Esophagus mucosa (tissue), 1 donor: ENCODE results near the gene HOXD4. TPM values are rescaled to one million over a fixed set of nuclear protein-coding genes. Genes with fewer than 3 reads are reported as not detected.
A peak's percentile ranks its signal among the peaks of the same experiment; 100 is the strongest.

ENCODE experiments used
- ATAC-seq: fragments of 200-7000 bp; cut with Tn5 transposase; one replicate; pipeline ENCODE4 v1.9.1; 2020
- total RNA-seq: library from RNA; stranded (reverse); gene quantifications from one replicate; pipeline ENCODE4 v1.2.4, GENCODE V29; 2023
- donor health status: DM: yes; HTN: yes; CAD: no.

HOXD4 gene
- total RNA-seq, 1 donor from 2014 or later: 0.36 TPM

DNA sequence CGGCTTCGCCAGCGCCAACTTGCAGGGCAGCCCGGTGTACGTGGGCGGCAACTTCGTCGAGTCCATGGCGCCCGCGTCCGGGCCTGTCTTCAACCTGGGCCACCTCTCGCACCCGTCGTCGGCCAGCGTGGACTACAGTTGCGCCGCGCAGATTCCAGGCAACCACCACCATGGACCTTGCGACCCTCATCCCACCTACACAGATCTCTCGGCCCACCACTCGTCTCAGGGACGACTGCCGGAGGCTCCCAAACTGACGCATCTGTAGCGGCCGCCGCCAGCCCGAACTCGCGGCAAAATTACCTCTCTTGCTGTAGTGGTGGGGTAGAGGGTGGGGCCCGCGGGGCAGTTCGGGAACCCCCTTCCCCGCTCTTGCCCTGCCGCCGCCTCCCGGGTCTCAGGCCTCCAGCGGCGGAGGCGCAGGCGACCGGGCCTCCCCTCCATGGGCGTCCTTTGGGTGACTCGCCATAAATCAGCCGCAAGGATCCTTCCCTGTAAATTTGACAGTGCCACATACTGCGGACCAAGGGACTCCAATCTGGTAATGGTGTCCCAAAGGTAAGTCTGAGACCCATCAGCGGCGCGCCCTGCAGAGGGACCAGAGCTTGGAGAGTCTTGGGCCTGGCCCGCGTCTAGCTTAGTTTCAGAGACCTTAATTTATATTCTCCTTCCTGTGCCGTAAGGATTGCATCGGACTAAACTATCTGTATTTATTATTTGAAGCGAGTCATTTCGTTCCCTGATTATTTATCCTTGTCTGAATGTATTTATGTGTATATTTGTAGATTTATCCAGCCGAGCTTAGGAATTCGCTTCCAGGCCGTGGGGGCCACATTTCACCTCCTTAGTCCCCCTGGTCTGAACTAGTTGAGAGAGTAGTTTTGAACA lies 20.9 kb downstream of the HOXD4 start:
- peak; percentile 22 for ATAC-seq

DNA sequence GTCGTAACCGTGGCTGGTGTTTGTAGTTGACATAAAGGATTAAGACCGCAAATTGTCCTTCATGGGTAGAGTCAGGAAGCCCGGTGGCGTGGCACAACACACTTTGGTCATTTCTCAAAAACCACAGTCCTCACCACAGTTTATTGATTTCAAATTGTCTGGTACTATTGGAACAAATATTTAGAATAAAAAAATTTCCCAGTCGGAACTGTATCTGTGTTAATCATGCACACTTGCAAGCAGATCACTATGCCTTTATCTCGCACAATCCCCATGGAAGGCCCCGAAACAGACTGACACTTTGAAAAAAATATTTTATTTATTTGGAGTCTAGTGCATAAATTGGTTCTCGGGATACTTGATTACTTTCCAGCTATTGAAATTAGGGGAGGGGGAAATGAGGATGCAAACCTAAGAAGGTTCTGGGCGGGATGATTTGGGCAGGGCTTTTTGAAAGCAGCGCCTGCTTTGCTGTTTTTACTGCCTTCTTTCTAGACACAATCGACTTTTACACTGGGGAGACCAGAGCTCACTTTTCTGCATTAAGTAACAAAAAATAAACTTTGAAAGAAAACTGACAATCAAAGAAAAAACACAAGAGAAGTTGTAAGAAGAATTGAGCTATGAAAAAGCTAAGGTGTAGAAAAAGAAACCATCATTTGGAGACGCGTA lies 21.7 kb downstream of the HOXD4 start:
- ATAC-seq: no peak

DNA sequence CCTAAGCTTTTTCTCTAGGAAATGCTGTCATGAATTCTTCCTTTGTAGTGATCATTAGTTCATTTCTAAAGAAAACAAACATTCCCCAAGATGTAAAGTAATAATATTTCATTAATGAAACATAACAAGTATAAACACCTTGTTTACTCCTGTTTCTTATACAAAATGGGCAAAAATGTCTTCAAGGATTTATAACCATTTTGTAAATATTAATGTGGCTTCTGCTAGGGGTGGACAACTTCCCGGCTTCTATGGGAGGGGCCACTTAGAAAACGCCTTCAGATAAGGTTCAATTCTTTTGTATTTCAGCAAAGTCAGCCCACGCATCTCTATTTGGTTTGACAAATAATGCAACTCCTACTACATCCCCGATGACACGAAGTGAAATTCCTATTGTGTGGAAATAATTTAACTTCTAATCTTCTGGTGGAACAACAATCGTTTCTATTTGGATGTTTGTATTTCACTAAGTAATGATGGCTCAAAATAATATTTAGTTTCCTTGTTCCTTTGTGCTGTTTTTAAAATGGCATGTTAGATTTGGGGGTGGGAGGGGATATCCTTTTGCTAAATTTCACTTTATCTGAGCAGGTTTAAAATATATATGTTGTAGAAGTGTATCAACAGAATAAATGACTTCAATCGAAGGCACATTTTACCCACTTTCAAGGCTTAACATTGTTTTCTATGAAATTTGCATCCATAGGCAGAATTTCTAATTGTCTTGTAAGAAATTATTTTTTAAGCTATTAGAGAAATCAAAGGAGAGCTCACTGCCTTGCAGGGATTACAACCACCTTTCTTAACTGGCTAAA lies 22.4 kb downstream of the HOXD4 start:
- ATAC-seq: no peak

- no peak for ATAC-seq
Observed at GRCh38 chr2:176174382-176174823, 23.1 kb downstream of the HOXD4 start.

- no peak for ATAC-seq
Observed at GRCh38 chr2:176174824-176175708, 23.7 kb downstream of the HOXD4 start.

DNA sequence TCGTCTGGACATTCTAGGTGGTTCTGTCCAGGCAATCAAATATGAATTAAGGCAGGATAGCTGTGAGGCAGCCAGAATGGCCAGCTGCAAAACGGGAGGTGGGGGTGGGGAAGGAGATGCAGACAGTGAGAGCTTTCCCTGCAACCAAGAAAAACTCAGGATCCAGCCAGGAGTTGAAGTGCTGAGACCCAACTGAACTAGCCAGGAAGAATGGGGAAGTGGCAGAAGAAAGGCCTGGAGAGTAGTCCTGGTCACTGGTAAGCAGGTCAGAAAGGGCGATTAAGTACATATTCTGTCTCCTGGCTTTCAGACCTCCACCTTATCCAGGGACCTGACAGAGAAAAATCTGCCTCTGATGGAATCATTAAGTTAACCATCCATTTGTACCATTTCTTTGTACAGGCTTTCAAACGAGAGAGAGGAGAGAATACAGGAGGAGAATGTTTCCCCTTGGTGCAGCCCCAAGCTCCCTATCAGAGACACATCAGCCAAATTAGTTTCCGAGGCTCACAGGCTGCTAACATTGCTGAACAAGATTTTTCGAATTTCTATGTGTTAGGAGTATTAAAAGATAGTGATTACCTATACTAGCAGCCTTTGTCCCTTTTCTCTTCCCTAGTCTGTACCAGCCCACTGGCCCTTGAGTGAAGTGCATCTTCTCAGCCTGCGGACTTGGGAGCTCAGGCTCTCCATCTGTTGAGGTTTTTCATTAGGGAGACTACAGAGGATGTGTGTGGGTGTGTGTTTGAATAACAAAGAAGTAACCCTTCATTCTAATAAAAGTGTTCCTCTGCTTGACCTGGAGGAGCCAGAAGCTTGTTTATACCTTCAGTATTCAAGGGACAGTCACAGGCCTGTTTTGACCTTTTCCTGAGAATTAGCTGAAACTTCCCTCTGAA lies 24.6 kb downstream of the HOXD4 start:
- ATAC-seq: no peak

DNA sequence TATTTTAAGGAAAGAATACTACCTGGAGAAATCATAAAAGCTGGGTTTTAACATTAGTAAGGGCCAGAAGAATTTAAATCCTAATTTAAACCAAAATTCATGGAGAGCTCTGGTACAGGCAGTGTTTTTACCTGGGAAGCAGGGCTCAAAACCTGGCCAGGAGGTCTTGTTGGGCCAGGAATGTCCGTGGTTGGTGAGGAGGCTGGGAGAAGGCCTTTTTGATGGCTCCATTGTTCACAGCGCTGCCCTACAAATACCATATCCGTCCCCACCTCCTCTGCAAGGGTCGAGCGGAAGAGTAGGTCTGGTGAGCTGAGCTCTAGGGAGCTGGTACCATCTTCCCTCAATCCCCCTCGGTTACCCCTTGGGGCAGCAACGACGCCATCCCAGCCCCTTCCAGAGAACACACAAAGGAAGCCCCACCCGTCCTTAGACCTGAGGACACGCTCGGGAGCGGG lies 26.3 kb downstream of the HOXD4 start:
- no peak for ATAC-seq

DNA sequence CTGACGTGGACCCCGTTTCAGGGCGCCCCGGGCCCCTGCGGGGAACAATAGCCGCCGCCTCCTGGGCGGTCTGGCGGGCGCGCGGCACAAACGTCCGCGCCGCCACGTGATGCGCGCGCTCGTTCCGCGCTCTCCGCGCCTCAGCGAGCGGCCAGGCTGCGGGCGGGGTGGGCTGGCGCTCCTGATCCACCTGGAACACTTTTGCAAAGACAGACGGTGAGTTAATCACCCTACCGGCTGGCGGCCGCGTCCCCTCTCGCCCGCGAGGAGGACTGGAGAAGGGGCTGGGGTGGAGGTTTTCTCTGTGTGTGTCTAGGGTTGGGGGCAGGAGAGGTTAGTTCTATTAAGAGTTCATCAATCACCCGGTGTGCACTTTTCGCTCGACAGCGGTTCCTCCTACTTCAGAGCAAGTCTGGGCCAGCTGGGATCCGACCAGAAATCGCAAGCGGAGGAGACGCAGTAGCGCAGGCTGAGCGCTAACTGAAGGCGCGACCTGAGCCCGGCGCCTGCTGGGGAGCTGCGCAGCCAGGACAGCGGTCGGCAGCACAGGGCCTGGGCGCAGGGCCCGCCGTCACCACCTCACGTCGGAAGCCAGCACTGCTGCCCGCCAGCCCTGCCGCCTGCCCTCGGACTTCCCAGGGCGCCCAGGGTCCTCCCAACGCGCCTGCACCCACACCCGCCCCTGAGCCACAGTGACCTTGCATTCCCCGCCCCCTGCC lies 26.8 kb downstream of the HOXD4 start:
- peak; percentile 69 for ATAC-seq

GRCh38 chr2:176178757-176179295 lies 27.5 kb downstream of the HOXD4 start:
- ATAC-seq: no peak

DNA sequence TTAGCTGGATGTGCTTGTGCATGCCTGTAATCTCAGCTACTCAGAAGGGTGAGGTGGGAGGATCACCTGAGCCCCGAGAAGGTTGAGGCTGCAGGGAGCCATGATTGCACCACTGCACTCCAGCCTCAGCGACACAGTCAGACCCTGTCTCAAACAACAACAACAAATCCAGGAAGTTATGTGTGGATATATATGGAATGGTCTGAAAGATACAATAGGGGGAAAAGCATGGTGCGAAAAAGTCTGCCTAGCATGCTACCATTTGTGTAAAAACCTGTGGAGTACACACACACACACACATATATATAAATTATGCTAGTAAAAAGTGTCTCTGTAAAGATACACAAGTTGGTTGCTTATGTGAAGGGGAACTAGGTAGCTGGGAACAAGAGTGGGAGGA lies 30.2 kb downstream of the HOXD4 start:
- ATAC-seq: no peak

DNA sequence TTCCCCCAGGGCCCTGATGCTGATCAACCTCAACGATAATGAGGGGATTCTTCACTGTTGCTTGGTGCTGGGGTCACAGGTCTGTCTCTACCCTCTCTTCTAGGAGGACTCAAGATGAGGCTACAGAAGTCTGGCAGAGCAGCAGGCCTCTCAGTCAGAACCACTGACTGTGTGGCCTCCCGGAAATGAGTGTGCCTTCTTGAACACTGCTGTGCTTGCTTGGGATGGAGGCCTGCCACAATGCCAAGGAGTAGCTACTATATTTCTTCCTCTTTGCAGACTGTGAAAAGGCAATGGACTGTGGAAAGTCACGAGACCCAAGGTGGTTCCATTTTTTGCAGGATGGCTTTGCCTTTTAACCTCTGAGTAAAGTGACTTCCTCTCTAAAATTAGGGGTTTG lies 31.3 kb downstream of the HOXD4 start:
- ATAC-seq: no peak

DNA sequence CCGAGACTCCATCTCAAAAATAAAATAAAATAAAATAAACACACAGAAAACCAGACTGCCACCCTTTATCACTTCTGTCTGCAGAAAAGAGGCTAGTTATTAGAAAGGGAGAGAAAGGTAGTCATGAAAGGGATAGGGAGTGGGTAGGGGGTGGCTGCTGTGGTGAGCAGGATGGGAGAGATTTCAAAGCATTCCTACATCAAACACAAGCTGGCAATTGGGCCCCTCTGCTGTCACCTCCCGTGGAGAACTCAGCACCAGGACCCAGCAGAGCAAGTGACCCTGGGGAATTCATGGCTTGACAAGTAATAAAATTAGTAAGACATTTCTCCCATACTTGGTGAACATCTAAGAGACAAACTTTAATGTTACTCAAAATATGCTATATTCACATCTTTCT lies 33.4 kb downstream of the HOXD4 start:
- ATAC-seq: no peak

DNA sequence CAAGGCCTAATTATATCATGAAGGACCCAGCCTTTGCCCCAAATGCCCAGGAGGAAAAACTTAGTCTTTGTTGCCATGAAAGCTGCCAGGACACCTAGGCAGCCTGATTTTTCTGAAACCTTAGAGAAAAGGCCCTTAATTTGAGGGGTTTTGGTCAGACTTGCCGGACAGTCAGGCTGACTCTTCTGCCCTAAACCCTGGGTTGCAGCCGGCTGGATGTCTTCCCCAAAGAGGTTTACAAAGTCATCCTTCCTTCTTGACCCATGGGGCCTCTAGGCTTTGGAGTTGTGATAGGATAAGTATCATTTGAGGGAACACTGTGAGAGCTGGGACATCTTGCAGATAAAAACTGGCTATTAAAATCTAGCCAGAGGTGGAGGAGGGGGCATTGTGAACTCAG lies 34.7 kb downstream of the HOXD4 start:
- ATAC-seq: no peak

GRCh38 chr2:176187200-176187898 lies 36.0 kb downstream of the HOXD4 start:
- ATAC-seq: no peak

GRCh38 chr2:176187899-176188773 lies 36.8 kb downstream of the HOXD4 start, which contains the start of gene HOXD1:
Gene HOXD1 (plus strand): TSS chr2:176188668. CDS start chr2:176188802, 134 bp downstream.
- ATAC-seq: peak; percentile 83

DNA sequence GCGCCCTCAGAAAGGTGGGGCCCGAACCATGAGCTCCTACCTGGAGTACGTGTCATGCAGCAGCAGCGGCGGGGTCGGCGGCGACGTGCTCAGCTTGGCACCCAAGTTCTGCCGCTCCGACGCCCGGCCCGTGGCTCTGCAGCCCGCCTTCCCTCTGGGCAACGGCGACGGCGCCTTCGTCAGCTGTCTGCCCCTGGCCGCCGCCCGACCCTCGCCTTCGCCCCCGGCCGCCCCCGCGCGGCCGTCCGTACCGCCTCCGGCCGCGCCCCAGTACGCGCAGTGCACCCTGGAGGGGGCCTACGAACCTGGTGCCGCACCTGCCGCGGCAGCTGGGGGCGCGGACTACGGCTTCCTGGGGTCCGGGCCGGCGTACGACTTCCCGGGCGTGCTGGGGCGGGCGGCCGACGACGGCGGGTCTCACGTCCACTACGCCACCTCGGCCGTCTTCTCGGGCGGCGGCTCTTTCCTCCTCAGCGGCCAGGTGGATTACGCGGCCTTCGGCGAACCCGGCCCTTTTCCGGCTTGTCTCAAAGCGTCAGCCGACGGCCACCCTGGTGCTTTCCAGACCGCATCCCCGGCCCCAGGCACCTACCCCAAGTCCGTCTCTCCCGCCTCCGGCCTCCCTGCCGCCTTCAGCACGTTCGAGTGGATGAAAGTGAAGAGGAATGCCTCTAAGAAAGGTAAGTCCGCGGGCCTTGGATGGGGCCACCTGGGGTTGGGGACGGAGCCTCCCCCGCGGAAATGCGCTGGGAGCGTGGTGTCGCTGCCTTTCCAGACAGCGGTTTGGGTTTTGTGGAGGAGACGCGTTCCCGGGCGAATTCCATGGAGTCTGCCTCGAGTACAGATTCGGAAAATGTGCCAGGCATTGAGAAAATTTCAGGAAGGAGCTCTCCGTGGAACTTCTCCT lies 37.7 kb downstream of the HOXD4 start:
- peak; percentile 33 for ATAC-seq
